ENCODE data around the gene PTPRN2. TPM values are rescaled to one million over a fixed set of nuclear protein-coding genes. Genes with fewer than 3 reads are reported as not detected.

Gene PTPRN2
- total and polyA plus RNA-seq, 2 donors (not counting 3 experiments of a cell fraction or from before 2014, with no cell fraction given) = 0.62 to 0.88 TPM

- H3K4me2 ChIP-seq (ENCODE audit: insufficient read depth, low read length) = no peak overlapping the region
- H3K27me3 ChIP-seq (ENCODE audit: control insufficient read depth in 2 of 2, insufficient read depth in 2 of 2, low read length in 2 of 2) = no peaks in the 10 kb centered on the region
- H3K79me2 ChIP-seq (ENCODE audit: control insufficient read depth, insufficient read depth, low read length) = no peaks in the 10 kb centered on the region
- ChIA-PET CTCF (no interaction called here), POLR2A (no interaction called here)
- BruUV-seq (replicated peaks) = no TSS peak
- DNase-seq (ENCODE audit: low read depth, low spot score) (no peak), FAIRE-seq (no peak)
- H3K36me3 ChIP-seq (ENCODE audit: control insufficient read depth in 2 of 2, extremely low read depth in 1 of 2, insufficient read depth in 2 of 2, low read length in 2 of 2) = no peaks in the 10 kb centered on the region
- dilution Hi-C loops (cut with MboI; ENCODE audit: extremely low pct_ligation_motif_present, low sequenced_read_pairs) = no loop called here
- intact Hi-C loops (cut with micrococcal nuclease) = no loop called here
- H3K9me1 ChIP-seq (replicated peaks; ENCODE audit: control insufficient read depth, extremely low read depth, insufficient read depth, low read length) = no peaks in the 10 kb centered on the region
- no peaks in the 10 kb centered on the region for H3K9me3 ChIP-seq (replicated peaks; ENCODE audit: control insufficient read depth, insufficient read depth, low read length)
- H4K20me1 ChIP-seq (replicated peaks; ENCODE audit: control insufficient read depth, extremely low read depth, insufficient read depth, low read length) = no peaks in the 10 kb centered on the region
- no peaks in the 10 kb centered on the region for H3K4me1 ChIP-seq (ENCODE audit: control insufficient read depth, extremely low read depth, insufficient read depth, low read length)
- TF ChIP-seq GATA2 (IDR thresholded peaks at IDR 0.05; ENCODE audit: insufficient read depth, insufficient read length, low read depth, low read length) (no peak), FOS (IDR thresholded peaks at IDR 0.05; ENCODE audit: borderline replicate concordance, insufficient read depth, low read length) (no peak), JUN (IDR thresholded peaks at IDR 0.05; ENCODE audit: borderline replicate concordance, insufficient read depth, insufficient read length, low read depth) (no peak), MYC (IDR thresholded peaks at IDR 0.05; ENCODE audit: low read depth, low read length) (no peak), EZH2 (IDR thresholded peaks at IDR 0.05; ENCODE audit: borderline replicate concordance, low read depth, low read length, severe bottlenecking) (no peak), POLR2A (IDR thresholded peaks at IDR 0.05; ENCODE audit: low read depth, low read length) (no peak), POLR2AphosphoS5 (IDR thresholded peaks at IDR 0.05; ENCODE audit: insufficient read depth, low read depth, low read length) (no peak)
- TF ChIP-seq, protein P1, sequence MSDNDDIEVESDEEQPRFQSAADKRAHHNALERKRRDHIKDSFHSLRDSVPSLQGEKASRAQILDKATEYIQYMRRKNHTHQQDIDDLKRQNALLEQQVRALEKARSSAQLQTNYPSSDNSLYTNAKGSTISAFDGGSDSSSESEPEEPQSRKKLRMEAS (IDR thresholded peaks at IDR 0.05; ENCODE audit: insufficient read depth, insufficient read length) = no peak
- TF ChIP-seq, protein P2, sequence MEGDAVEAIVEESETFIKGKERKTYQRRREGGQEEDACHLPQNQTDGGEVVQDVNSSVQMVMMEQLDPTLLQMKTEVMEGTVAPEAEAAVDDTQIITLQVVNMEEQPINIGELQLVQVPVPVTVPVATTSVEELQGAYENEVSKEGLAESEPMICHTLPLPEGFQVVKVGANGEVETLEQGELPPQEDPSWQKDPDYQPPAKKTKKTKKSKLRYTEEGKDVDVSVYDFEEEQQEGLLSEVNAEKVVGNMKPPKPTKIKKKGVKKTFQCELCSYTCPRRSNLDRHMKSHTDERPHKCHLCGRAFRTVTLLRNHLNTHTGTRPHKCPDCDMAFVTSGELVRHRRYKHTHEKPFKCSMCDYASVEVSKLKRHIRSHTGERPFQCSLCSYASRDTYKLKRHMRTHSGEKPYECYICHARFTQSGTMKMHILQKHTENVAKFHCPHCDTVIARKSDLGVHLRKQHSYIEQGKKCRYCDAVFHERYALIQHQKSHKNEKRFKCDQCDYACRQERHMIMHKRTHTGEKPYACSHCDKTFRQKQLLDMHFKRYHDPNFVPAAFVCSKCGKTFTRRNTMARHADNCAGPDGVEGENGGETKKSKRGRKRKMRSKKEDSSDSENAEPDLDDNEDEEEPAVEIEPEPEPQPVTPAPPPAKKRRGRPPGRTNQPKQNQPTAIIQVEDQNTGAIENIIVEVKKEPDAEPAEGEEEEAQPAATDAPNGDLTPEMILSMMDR (IDR thresholded peaks at IDR 0.05; ENCODE audit: extremely low read depth in 1 of 2, insufficient read depth in 1 of 2, low read depth in 1 of 2, low read length in 2 of 2) = no peak
- H3K27ac ChIP-seq (ENCODE audit: insufficient read depth, low read depth, low read length) = no peak overlapping the region
- no peak overlapping the region for H3K4me3 ChIP-seq (replicated peaks in 1 of 3; ENCODE audit: insufficient read depth in 1 of 3, low read depth in 1 of 3, low read length in 3 of 3)
- no peak overlapping the region for H2AFZ ChIP-seq (ENCODE audit: low read depth, low read length)
- H3K9ac ChIP-seq (replicated peaks; ENCODE audit: extremely low read depth, insufficient read depth, low read length) = no peak overlapping the region
These were observed 21.8 kb upstream of the PTPRN2 start for GRCh38 chr7:158609313-158609974.

Measured in endothelial cell of umbilical vein (primary cell).